SK-N-SH treated with all-trans-retinoic acid at 6 μM for 48 hours (cell line): ENCODE data around the gene SLC17A9.

Experiments used
- ATAC-seq: fragments of 200-7000 bp; cut with Tn5 transposase; 3 replicates; pipeline ENCODE4 v1.9.1; 2020; ENCODE audit warnings: mild to moderate bottlenecking, moderate library complexity
- BACH2 ChIP-seq: fragments of 250-450 bp; sonication (Bioruptor Pico); IDR thresholded peaks from 2 replicates; pipeline ENCODE4 v1.9.0; 2021; ENCODE audit warnings: mild to moderate bottlenecking, borderline replicate concordance
- CREB5 ChIP-seq: fragments of 250-450 bp; sonication (Bioruptor Pico); IDR thresholded peaks from 2 replicates; pipeline ENCODE4 v1.5.1; 2020; ENCODE audit warnings: low read depth, mild to moderate bottlenecking, moderate library complexity
- CSDC2 ChIP-seq: fragments of 250-450 bp; sonication (Bioruptor Pico); IDR thresholded peaks from 2 replicates; pipeline ENCODE4 v1.5.0; 2020; ENCODE audit warnings: mild to moderate bottlenecking, moderate library complexity
- CSRNP3 ChIP-seq: fragments of 250-450 bp; sonication (Bioruptor Pico); IDR thresholded peaks from 2 replicates; pipeline ENCODE4 v1.5.1; 2021; ENCODE audit warnings: mild to moderate bottlenecking, moderate library complexity
- ESRRG ChIP-seq: fragments of 250-450 bp; sonication (Bioruptor Pico); IDR thresholded peaks from 2 replicates; pipeline ENCODE4 v1.6.1; 2021; ENCODE audit warnings: mild to moderate bottlenecking
- GLIS3 ChIP-seq: fragments of 250-450 bp; sonication (Bioruptor Pico); IDR thresholded peaks from 2 replicates; pipeline ENCODE4 v1.5.0; 2020; ENCODE audit warnings: mild to moderate bottlenecking, moderate library complexity
- ISL1 ChIP-seq: fragments of 250-450 bp; sonication (Bioruptor Pico); IDR thresholded peaks from 2 replicates; pipeline ENCODE4 v2.1.2; 2022; ENCODE audit warnings: mild to moderate bottlenecking, moderate library complexity
- PATZ1 ChIP-seq: fragments of 250-450 bp; sonication (Bioruptor Pico); IDR thresholded peaks from 2 replicates; pipeline ENCODE4 v1.8.0; 2020; ENCODE audit warnings: mild to moderate bottlenecking, moderate library complexity, borderline replicate concordance
- PPARA ChIP-seq: fragments of 250-450 bp; sonication (Bioruptor Pico); IDR thresholded peaks from 2 replicates; pipeline ENCODE4 v1.5.0; 2020; ENCODE audit warnings: mild to moderate bottlenecking, borderline replicate concordance
- RARB ChIP-seq: fragments of 250-450 bp; sonication (Bioruptor Pico); IDR thresholded peaks from 2 replicates; pipeline ENCODE4 v1.8.0; 2021; ENCODE audit warnings: mild to moderate bottlenecking, moderate library complexity
- SNAI2 ChIP-seq: fragments of 250-450 bp; sonication (Bioruptor Pico); IDR thresholded peaks from 2 replicates; pipeline ENCODE4 v1.5.0; 2020; ENCODE audit warnings: mild to moderate bottlenecking, moderate library complexity
- TCF4 ChIP-seq: fragments of 250-450 bp; sonication (Bioruptor Pico); IDR thresholded peaks from 2 replicates; pipeline ENCODE4 v1.8.0; 2021; ENCODE audit warnings: mild to moderate bottlenecking, moderate library complexity, borderline replicate concordance
- TOX ChIP-seq: fragments of 250-450 bp; sonication (Bioruptor Pico); IDR thresholded peaks from 2 replicates; pipeline ENCODE4 v1.8.0; 2021; ENCODE audit warnings: mild to moderate bottlenecking, moderate library complexity, borderline replicate concordance
- ZC3H10 ChIP-seq: fragments of 250-450 bp; sonication (Bioruptor Pico); IDR thresholded peaks from 2 replicates; pipeline ENCODE4 v1.5.1; 2021; ENCODE audit warnings: mild to moderate bottlenecking, moderate library complexity
- ZFP3 ChIP-seq: fragments of 250-450 bp; sonication (Bioruptor Pico); IDR thresholded peaks from 2 replicates; pipeline ENCODE4 v1.5.0; 2020; ENCODE audit warnings: mild to moderate bottlenecking, moderate library complexity
- ZNF565 ChIP-seq: fragments of 450-650 bp; formaldehyde crosslinking; conservative IDR thresholded peaks from 2 replicates; pipeline ENCODE4 v1.5.0; 2020; ENCODE audit warnings: low read depth, mild to moderate bottlenecking, moderate library complexity
- ZNF70 ChIP-seq: fragments of 450-650 bp; formaldehyde crosslinking; IDR thresholded peaks from 2 replicates; pipeline ENCODE4 v1.5.0; 2020; ENCODE audit warnings: mild to moderate bottlenecking, moderate library complexity
- ZNF8 ChIP-seq: fragments of 450-650 bp; formaldehyde crosslinking; IDR thresholded peaks from 2 replicates; pipeline ENCODE4 v1.5.0; 2020; ENCODE audit warnings: mild to moderate bottlenecking, moderate library complexity
- TF ChIP-seq, protein P1 (sequence below): fragments of 250-450 bp; sonication (Bioruptor Pico); IDR thresholded peaks from 2 replicates; pipeline ENCODE4 v1.8.0; 2021; ENCODE audit warnings: low read depth, mild to moderate bottlenecking, moderate library complexity, borderline replicate concordance

The SLC17A9 gene

DNA sequence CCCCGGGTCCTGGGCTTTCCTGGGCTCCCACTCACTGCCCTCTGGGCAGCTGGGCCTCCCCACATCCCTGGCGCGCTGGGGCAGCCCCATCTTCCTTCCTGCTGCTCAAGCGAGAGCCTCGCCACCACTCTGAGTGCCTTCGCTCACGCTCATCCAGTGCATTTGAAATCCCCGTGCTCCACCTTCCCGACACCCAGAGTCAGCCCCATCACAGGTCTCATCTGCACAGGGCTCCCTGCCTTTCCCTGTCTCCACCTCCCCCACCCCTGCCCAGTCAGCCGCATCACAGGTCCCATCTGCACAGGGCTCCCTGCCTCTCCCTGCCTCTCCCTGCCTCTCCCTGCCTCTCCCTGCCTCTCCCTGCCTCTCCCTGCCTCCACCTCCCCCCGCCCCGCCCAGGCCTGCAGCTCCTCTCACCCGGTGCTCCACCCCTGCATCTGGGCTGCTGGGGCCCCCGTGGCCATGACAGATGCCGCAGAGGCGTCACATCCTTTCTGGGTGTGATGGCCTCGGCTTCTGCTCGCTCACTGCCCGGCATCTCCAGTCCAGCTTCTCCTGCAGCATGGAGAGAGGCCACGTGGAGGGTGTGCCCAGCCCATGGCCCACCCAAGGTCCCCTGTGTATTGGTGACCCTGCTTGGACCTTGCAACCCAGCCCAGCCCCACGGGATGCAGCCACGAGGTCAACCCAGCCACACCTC, 63.3 kb downstream of the SLC17A9 start:
- TF ChIP-seq TCF4 (CRISPR knock-in tag) = no peak
- TF ChIP-seq, all 23 proteins: peak for 0
- ATAC-seq = no peak

GRCh38 chr20:63016514-63017075, 64.1 kb downstream of the SLC17A9 start:
- ATAC-seq = no peak
- no peak for TF ChIP-seq SNAI2 (CRISPR knock-in tag)
- TF ChIP-seq CSRNP3 (CRISPR knock-in tag) = no peak
- TF ChIP-seq ISL1 (CRISPR knock-in tag) = no peak

GRCh38 chr20:63017076-63017825, 64.7 kb downstream of the SLC17A9 start:
- ATAC-seq = no peak
- TF ChIP-seq ZC3H10 (no peak), ZNF565 (CRISPR knock-in tag) (no peak), SNAI2 (CRISPR knock-in tag) (no peak), TOX (CRISPR knock-in tag) (no peak), BACH2 (CRISPR knock-in tag) (no peak), ZFP3 (no peak), RARB (CRISPR knock-in tag) (no peak), CREB5 (CRISPR knock-in tag) (no peak), PATZ1 (CRISPR knock-in tag) (no peak), GLIS3 (CRISPR knock-in tag) (no peak), CSDC2 (CRISPR knock-in tag) (no peak)
- TF ChIP-seq, all 23 proteins: peak for 0

- peak; percentile 18; the same call in 2 of the 3 replicates for ATAC-seq
- no peak for TF ChIP-seq PATZ1 (CRISPR knock-in tag)
- TF ChIP-seq ESRRG (CRISPR knock-in tag) = no peak
- no peak for TF ChIP-seq CSRNP3 (CRISPR knock-in tag)
- no peak for TF ChIP-seq CREB5 (CRISPR knock-in tag)
- no peak for TF ChIP-seq BACH2 (CRISPR knock-in tag)
- TF ChIP-seq, protein P1, sequence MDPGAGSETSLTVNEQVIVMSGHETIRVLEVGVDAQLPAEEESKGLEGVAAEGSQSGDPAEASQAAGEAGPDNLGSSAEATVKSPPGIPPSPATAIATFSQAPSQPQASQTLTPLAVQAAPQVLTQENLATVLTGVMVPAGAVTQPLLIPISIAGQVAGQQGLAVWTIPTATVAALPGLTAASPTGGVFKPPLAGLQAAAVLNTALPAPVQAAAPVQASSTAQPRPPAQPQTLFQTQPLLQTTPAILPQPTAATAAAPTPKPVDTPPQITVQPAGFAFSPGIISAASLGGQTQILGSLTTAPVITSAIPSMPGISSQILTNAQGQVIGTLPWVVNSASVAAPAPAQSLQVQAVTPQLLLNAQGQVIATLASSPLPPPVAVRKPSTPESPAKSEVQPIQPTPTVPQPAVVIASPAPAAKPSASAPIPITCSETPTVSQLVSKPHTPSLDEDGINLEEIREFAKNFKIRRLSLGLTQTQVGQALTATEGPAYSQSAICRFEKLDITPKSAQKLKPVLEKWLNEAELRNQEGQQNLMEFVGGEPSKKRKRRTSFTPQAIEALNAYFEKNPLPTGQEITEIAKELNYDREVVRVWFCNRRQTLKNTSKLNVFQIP (CRISPR knock-in tag) = no peak
- TF ChIP-seq ZNF565 (CRISPR knock-in tag) = no peak
- no peak for TF ChIP-seq CSDC2 (CRISPR knock-in tag)
- TF ChIP-seq SNAI2 (CRISPR knock-in tag) = no peak
- no peak for TF ChIP-seq PPARA (CRISPR knock-in tag)
- TF ChIP-seq ZNF70 (CRISPR knock-in tag) = no peak
- TF ChIP-seq ZNF8 (CRISPR knock-in tag) = no peak
These were observed 65.4 kb downstream of the SLC17A9 start for GRCh38 chr20:63017826-63018411.
